Activated T-helper 1 cell treated with anti-CD3 and anti-CD28 coated beads, Interleukin-2, amount 50 U/mL, for 16 hours (primary cell): ENCODE measurements around the gene GIT1.

Source experiments
- DNase-seq, 2 donors: peaks; one replicate each; pipeline ENCODE4 v3.0.0-alpha.2; 2020; ENCODE audit warnings: low read depth in 1 of 2, low spot score in 1 of 2

GIT1 gene

DNA sequence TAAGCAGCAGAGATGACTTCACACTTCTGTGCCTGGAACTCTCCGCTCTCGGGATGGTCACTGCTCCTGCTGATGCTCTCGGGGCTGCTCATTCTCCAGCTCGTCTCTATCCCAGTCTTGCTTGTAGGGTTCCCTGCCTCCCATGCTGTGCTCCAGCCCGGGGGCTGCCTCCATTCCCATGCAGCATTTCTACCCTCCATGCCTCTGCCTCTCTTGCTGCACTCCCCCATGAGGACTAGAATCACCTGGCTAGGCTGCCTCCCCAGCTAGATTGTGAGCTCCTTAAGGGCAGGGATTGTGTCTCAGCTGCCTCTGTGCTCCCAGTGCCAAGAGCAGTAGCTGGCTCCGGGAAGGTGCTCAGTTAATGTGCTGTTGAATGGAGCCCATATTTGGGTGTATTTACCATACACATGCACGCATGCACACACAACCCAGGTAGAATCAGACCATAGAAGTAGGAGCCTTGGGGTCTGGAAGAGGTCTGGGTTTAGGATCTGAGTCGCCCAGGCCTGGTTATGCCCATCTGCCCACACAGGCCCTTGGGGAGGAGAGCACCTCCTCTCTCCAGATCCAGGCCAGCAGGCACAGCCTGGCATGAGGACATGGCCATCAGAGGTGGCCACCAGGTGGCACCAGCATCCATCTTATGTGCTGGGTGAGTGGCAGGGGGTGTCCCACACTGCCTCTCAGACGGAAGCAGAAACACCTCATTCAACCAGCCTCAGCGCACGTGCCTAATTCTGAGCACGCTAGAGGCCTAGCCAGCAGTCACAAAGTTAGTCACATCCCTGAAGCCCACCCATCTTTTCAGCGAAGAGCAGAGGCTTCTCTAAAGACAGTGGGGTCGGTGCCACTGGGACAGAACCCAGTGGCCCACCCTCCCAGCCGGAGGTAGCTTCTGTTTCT is 9.3 kb downstream of the GIT1 start:
- peak; percentile 82 to 83 for DNase-seq

DNA sequence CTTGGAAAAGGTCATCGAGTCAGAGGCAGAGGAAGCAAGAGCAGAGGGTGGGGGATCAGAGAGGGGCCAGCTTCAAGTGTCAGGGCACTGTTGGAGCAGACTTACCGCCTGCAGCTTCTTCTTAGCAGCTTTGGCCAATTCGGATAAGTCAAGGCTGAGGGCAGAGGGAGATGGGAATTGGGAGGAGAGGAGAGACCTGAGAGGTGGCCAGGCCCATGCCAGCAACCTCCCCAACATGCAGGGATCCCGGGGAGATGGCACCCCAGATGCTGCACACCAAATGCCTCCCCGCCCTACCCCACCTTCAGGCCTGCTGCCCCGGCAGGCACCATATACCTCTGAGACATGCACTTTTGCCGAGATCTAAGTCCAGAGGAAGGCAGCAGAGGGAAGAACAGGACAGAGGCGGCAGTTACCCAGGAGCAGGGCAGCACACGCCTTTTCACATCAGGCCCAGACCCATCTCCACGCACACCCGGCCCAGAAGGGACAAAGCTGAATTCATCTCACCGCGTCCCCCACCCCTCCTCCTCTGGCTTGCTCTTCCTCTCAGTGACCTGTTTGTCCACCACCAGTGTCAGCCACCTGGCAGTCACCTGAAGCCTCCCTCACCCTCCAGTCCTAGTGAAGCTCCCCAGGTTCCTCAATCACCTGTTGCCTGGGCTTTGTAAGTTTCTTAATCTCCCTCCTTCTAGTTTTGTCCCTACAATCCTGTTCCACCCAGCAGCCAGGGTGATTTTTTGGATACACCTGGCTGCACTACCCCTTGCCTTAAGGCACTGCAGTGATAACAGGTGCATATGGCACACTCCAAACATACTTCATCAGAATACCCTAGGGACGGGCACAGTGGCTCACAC is 10.6 kb downstream of the GIT1 start:
- DNase-seq, result no peak

DNA sequence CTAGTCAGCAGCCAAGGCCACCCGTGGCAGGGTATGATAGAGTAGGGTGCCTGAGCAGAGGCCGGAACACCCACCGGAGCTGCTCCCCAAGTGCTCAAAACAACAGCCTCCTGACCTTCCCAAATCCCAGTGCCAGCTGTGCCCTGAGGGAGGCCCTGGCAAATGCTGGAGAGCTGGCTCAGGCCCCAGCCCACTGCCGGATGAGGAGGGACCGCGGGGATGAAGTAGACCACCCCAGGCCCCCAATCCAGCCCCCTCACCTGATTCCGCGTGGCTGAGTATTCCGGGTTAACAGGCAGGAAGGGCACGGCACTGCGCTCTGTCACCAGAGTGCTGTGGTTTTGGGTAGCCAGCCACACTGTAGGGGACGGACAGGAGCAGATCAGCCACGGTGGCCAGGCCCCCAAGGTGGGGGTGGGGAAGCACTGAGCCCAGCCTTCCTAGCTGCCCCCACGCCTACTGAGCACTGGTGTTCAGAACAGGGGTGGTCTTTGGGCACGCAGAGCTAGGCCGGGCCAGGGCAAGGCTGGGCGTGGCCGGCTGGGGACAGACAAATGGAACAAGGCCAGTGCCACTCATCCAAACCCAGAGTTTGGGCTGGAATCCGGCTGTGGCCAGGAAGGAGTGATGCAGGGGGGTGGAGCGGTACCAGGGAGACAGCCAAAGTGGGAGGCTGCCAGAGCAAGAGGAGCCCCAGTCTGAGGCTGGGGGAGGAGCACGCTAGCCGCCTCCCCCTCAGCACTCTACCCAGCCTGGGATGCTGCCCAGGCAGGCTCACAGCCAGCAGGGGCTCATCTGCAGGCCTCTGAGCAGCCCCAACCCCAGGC is 11.8 kb downstream of the GIT1 start:
- no peak for DNase-seq

DNA sequence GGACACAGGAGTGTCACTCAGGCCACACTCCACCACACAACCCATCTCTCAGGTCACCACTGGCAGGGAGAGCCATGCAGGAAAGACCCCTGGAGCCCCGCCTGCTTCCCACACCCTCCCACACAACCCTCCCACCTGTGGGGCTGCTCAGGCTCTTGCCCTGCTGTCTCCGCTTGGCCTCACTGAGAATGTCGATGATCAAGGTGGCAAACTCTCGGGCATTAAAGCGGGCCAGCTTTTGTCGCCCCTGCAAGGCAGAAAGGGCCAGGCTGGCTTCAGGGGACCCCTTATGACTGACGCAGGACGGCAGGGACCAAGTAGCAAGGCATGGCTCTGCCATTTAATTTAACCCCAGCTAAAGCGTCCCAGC is 12.5 kb downstream of the GIT1 start:
- DNase-seq, result no peak

DNA sequence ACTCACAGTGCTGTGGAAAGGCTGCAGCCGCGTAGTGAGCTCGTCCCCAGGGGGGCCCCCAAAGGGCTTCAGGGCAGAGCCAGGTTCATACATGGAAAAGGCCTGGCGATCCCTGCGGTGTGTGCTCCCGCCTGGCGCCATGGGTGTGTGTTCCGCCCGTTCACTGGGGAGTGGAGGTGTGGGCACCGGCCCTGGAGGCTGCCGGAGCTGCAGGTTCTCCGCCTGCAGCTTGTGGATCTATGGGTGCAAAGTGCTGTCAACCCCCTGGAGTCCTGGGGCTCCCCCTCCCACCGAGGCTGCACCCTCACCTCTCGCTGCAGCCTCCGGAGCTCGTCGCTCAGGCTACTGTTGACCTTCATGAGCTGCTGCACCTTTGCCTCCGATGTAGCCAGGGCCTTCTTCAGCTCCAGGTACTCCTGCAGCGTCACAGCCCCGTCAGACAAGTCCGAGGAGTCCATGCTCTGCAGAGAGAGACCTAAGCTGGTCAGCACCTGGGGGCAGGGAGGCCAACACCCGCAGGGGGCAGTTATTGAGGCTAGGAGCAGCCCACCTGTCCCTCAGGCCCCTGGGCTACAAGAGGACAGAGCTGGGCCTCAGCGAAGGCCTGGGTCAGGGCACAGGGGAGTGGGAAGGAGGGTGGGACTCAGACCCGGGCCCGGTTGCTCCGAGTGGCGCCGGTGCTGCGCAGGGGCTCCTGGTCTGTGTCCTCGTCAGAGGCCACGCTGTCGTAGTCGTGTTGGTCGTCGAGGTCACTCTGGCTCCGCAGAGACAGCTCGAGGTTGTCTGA is 13.0 kb downstream of the GIT1 start:
- DNase-seq, result no peak

DNA sequence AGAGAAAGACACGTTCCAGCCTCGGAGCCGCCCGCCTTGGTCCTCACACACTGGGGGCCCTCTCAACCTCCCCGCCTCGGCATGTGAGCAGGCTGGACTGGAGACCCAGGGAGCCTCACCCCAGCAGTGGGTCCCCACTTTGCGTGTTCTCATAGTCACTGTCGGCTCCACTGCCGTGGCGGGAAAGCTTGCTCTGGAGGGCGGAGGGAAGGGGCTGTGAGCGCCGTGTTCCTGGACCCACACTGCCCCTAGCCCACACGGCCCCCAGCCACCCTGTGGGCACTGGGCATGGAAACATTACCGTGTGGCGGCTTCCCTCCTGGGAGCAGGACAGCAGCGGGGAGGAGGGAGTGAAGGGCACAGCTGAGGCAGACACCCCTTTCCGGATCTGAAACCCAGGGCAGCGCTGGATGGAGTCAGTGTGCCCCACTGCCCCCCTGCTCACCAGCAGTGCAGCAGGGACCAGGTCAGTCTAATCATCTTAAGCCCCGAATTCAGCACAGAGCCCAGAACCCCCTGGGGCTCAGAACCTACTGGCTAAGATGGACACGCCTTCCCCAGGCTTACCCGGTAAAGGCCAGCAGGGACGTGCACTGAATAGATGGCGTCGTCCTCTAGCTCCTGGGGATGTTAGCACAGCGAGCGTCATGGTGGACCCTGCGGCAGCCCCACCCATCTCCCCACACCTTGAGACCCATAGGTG is 13.8 kb downstream of the GIT1 start:
- no peak for DNase-seq

DNA sequence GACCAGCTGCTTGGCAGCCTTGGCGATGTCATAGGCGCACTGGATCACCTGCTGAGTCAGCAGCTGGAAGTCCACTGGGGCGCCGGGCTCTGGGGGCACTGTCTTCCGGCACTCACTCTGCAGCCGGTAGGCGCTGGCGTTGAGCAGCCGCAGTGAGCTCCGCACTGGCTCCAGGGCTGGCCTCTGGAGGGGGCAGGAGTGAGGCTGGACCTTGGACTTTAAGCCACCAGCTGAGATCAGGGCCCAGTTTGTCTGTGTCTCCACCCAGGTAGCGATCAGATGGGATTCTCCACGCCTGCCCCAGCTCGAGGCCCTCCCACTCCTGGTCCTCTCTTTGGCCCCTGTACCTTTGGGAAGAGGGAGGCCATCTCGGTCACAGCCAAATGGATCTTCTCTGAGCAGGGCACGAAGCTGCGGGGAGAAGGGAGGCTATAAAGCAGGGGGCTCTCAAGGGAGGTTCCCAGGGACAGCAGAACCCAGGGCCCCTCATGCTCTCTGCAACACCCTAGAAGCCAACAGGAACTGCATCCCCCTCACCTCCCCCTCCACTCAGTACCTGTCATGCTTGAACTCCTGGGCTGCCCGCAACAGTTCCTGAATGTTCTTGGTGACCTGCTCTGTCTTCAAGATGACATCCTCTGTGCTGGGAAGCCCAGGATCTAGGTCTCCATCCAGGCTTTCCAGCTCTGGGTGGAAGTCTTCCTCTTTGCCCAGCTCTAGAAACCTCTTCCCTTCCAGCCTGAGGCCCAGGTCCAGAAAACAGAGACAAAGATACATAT is 14.5 kb downstream of the GIT1 start:
- DNase-seq, result no peak

DNA sequence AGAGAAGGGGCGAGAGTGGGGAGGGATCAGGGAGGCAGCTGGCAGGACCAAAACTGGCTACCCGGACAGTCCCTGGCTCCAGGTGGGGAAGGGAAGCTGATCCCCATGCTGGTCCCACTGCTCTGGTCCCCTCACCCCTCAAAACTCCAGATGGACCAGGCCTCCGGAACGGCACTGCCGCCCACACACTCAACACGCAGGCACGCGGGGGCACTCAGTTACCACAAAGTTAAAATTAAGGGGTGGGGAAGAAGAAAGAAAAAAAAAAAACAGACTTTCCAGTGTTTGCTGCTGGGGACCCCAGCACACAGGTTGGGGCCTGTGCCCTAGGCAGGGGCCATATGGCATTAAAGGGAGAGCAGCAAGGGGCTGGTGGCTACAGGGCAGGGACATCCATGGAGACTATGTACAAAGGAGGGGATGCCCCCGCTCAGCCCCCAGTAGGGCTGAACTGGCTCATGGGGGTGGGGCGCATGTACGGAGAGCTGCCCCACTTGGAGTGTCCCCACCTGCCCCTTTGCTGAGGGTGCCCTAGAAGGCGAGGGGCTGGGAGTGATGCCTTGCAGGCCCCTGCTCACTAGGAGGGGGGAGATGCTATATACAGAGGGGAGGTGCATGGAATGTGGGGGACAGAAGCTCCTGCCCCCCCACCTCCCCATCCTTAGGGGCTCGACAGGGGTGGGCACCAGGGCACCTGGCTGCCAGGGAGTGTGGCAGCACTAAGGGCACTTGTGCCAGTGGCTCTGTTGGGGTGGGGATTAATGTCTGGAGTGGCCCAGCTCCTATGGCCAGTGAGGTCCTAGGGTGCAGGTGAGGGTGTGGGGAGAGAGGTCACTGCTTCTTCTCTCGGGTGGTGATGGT is 15.3 kb downstream of the GIT1 start:
- DNase-seq, result no peak

DNA sequence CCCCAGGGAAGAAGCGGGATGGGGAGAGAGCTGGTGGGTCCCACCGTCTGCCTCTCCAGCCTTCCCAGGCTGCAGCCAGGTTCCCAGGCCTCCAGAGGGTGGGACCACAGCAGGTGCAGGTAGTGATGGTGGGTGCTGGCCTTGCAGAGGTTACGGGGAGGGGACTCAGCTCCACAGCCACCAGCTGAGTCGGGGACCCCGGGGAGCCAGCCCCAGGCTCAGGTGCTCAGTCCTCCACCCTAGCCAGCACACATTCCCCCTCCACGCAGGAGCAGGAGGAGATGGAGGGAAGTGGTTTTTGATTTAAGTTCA is 15.9 kb downstream of the GIT1 start:
- DNase-seq, result no peak

DNA sequence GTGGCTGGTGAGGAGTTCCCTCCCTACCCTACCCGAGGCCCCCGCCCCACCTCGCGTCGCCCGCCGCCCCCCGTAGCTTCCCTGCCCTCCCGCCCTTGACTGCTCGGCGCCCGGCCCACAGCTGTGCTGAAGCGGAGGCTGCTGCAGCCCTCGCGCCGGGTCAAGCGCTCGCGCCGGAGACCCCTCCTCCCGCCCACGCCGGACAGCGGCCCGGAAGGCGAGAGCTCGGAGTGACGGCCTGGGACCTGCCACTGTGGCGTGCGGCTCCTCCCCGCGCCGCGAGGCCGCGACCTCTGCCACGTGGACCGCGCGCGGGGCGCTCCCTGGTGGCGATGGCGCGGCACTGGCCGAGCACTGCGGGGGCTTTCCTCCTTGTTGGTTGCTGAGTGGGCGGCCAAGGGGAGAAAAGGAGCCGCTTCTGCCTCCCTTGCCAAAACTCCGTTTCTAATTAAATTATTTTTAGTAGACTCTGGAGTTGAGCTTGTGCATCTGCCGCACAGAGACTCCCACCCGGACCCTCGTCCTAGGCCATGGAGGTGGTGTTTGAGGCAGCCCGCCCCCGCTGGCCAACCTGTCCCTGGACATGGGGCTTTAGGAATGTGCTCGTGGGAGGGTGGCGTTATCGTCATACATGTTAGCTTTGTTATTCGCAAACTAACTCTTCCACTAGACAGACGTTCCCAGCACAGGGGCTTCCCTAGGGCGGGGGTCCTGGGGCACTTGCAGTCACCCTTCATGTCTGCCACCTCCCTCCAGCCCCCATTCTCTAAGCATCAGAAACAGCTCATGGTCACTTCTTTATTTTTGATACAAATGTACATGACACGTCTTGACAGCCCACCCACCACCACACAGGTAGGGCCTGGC is 16.5 kb downstream of the GIT1 start:
- peak in 1 of 2 donors; percentile 52 for DNase-seq

DNA sequence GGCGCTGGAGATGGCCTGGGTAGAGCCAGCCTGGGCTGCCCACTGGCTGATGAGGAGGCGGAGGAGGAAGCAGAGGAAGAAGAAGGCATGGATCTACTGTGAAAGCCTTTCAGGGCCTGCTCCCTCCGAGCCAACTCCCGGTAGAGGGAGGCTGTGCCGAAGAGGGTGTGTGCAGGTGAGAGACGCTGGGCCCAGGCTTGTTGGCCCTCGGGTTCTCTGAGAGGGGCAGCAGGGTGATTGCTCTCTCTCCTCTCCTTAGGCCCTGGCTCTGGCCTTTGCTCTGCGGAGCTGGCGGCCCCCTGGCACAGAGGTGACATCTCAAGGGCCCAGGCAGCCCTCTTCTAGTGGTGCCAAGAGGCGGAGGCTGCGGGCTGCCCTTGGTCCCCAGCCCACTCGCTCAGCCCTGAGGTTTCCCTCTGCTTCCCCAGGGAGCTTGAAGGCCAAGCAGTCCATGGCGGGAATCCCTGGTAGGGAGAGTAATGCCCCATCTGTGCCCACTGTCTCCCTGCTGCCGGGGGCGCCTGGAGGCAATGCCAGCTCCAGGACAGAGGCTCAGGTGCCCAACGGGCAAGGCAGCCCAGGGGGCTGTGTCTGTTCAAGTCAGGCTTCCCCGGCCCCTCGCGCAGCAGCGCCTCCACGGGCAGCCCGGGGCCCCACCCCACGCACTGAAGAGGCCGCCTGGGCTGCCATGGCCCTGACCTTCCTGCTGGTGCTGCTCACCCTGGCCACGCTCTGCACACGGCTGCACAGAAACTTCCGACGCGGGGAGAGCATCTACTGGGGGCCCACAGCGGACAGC is 17.4 kb downstream of the GIT1 start:
- no peak for DNase-seq

DNA sequence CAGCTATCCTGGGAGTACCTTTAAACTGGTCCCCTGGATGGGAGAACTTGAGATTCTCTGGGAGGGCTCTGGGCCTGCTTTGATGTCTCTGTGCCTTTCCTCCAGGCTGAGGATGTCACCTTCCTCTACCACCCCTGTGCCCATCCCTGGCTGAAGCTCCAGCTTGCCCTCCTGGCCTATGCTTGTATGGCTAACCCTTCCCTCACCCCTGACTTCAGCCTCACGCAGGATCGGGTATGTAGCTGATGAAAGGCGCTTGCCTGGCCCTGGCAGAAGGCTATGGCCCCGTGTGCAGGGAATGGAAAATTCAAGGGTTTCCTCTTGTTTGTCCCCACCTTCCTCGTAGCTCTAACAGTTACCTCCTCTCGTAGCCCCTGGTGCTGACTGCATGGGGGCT is 18.0 kb downstream of the GIT1 start:
- no peak for DNase-seq

DNA sequence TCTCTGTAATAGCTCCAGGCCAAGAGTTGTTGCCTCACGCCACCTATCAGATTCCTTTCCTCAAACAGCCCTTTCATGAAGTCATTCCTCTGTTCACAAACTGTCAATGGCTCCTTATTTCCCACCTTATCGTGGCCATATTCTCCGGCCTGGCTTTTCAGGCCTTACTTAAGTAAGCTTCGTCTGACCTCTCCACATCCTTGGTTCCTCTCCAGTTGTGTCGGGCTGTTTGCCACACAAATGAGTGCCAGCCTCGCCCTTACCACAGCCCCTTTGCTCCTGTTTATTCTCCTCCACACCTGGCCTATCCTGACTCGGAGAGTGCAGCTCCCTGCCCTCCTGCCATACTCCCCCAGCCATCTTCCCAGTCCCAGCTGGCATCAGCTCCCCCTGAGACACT is 18.9 kb downstream of the GIT1 start:
- DNase-seq, result no peak

DNA sequence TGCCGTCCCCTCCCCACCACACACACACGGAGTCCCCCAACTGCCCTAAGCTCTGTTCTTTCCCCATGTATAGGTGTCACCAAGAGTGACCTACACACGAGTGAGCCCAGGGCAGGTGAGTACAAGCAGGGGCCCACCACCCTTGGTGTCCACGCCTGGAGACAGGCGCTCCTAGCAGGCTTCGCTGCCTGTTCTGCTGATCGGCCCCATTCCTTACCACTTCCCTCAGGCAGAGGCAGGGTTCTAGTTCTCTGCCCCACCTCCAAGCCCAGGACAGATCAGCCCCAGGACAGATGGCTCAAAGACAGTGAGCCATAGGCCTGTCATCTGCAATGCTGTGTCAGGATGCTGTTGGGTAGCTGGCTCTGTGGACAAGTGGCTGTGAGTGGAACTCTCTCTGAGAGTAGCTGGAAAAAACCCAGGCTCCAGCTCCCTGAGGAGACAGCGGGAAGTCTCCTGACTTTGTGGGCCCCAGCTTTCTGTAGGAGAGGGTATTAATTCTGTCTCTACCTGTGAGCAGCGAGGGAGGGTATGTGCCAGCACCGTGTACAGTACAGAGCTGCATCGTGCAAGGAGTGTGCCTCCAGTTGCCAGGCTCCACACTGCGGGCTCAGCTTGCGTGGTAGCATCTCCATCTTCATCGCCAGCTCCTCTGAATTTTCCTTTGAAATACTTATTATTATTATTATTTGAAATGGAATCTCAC is 20.1 kb downstream of the GIT1 start:
- DNase-seq, result no peak

DNA sequence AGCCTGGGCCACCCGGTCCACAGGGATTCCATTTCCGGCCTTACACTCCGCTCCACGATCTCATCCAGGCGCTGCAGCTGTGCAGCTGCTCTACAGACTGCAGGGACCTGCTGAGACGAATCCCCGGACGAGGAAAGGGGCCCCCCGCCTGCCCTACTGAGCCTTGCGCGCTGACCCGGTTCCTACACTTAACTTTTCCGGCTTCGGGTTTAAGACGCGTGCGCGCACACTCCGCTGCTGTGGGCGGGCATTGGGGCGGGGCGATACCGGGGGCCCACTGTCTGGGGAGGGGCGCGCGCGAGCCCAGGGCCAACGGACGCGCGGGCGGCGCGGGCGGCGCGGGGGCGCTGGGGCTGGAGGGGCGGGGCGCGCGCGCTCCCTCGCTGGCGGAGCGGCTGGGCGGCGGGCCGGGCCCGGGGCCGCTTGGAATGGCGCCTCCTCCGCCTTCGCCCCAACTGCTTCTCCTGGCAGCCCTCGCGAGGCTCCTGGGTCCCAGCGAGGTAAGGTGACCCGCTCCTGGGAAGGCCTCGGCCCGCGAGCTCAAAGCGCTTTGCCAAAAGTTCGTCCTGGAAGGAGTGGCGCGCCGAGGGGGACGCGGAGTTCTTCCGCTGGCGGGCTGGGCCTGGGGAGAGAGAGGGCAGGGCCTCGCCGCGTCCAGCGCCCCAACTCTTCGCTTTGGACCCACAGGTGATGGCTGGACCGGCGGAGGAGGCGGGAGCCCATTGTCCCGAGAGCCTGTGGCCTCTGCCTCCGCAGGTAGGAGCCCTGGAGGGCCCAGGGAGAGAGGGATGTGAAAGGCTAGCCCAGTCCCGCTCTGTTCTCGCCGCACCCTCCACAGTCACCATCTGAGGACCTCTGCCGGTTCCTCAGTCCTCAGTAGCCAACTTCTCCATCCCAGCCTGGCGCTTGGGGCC is 20.9 kb downstream of the GIT1 start, which contains the start of gene TP53I13:
TP53I13 (plus strand) TSS at position 371 of the 914 bp plus-strand sequence; CDS start at position 429, 58 bp downstream.
- DNase-seq, result peak; percentile 81 to 83
